Stimulated activated CD8-positive, alpha-beta memory T cell treated with anti-CD3 and anti-CD28 coated beads, Interleukin-15, amount 100 ng/mL, for 4 hours (primary cell): ENCODE results near the gene ADAMTSL2.

Source experiments
- DNase-seq, 2 donors: peaks; one replicate each; pipeline ENCODE4 v3.0.0-alpha.2; 2020; ENCODE audit warnings: low read depth in 2 of 2

Gene ADAMTSL2

GRCh38 chr9:133589454-133590227 is 55.1 kb downstream of the ADAMTSL2 start:
- peak in 1 of 2 donors; percentile 10 for DNase-seq

GRCh38 chr9:133590231-133590855 is 55.8 kb downstream of the ADAMTSL2 start:
- DNase-seq: no peak

GRCh38 chr9:133591116-133591910 is 56.8 kb downstream of the ADAMTSL2 start:
- DNase-seq: no peak

GRCh38 chr9:133591985-133592384 is 57.5 kb downstream of the ADAMTSL2 start:
- no peak for DNase-seq

- no peak for DNase-seq
These were observed 58.4 kb downstream of the ADAMTSL2 start for GRCh38 chr9:133592731-133593409.

GRCh38 chr9:133593587-133594253 is 59.2 kb downstream of the ADAMTSL2 start:
- no peak for DNase-seq

GRCh38 chr9:133594310-133594709 is 59.8 kb downstream of the ADAMTSL2 start:
- DNase-seq: no peak

- no peak for DNase-seq
These were observed 61.4 kb downstream of the ADAMTSL2 start for GRCh38 chr9:133595910-133596309.

- no peak for DNase-seq
These were observed 62.9 kb downstream of the ADAMTSL2 start for GRCh38 chr9:133597316-133597957.

GRCh38 chr9:133598978-133599377 is 64.5 kb downstream of the ADAMTSL2 start:
- no peak for DNase-seq

GRCh38 chr9:133599470-133600173 is 65.1 kb downstream of the ADAMTSL2 start:
- no peak for DNase-seq

GRCh38 chr9:133600739-133601138 is 66.2 kb downstream of the ADAMTSL2 start:
- DNase-seq: no peak

- DNase-seq: no peak
These were observed 67.2 kb downstream of the ADAMTSL2 start for GRCh38 chr9:133601746-133602145.

GRCh38 chr9:133602277-133602676 is 67.8 kb downstream of the ADAMTSL2 start:
- no peak for DNase-seq

- DNase-seq: no peak
These were observed 68.8 kb downstream of the ADAMTSL2 start for GRCh38 chr9:133603135-133603927.

GRCh38 chr9:133604214-133604613 is 69.7 kb downstream of the ADAMTSL2 start:
- DNase-seq: peak in 1 of 2 donors; percentile 7

- DNase-seq: no peak
These were observed 70.4 kb downstream of the ADAMTSL2 start for GRCh38 chr9:133604856-133605255.

- DNase-seq: no peak
These were observed 70.9 kb downstream of the ADAMTSL2 start for GRCh38 chr9:133605446-133605845.
